OCI-M2 (cell line): ENCODE results near the gene CAPZB.

ENCODE experiments used
- DNase-seq: peaks from one replicate; lab custom pipeline; 2025; ENCODE audit not compliant: unreplicated experiment; lab: John Stamatoyannopoulos, UW

Gene CAPZB

GRCh38 chr1:19353596-19353995 is 131.7 kb downstream of the CAPZB start:
- no peak for DNase-seq

DNA sequence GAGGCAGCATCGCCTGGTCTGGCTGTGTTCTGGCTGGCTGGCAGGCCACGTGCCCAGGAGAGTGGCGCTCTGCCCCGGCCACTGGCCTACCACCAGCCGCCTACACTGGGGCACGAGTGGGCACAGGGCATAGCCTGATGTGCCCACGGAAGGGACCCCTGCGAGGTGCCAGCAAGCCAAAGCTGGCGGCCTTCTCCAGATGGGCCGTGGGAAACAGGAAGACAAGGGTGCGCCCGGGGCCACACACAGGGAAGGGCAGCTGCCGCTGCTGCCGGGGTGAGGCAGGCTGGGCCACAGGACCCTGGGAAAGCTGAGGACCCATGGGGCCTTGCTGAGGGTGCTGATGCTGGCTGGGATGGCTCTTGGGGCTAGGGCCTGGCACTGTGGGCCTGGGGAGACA is 132.5 kb downstream of the CAPZB start:
- DNase-seq, result no peak

GRCh38 chr1:19351873-19352272 is 133.5 kb downstream of the CAPZB start:
- no peak for DNase-seq

DNA sequence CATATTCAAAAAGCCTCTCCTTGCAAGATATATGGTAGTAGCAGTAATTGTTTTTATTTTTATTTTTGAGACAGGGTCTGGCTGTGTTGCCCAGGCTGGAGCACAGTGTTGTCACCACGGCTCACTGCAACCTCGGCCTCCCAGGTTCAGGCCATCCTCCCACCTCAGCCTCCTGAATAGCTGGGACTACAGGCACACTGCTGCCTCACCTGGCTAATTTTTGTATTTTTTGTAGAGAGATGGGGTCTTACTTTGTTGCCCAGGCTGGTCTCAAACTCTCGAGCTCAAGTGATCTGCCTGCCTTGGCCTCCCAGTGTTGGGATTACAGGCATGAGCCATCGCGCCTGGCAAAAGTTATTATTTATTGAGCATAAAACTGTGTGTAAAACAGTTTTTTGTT is 134.8 kb downstream of the CAPZB start:
- DNase-seq, result no peak

DNA sequence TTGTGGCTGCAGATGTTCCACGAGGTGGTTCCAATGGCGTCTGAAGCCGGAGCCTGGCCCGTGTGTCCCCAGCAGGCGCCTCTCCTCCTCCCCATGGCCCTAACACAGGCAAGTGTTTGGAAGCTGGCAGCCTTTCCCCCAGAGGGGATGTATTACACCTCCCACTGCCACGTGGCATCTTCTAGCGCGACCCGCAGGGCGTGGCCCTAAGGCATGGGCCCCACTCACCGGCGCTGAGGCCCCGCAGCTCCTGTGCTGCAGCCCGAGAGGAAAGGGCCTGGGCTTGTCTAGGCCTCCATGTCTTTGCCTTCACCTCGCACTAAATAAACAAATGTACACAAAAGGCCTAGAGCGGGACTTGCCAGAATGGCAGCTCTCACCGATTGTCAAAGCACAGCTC is 135.3 kb downstream of the CAPZB start:
- no peak for DNase-seq

GRCh38 chr1:19348441-19349198 is 136.7 kb downstream of the CAPZB start:
- no peak for DNase-seq

DNA sequence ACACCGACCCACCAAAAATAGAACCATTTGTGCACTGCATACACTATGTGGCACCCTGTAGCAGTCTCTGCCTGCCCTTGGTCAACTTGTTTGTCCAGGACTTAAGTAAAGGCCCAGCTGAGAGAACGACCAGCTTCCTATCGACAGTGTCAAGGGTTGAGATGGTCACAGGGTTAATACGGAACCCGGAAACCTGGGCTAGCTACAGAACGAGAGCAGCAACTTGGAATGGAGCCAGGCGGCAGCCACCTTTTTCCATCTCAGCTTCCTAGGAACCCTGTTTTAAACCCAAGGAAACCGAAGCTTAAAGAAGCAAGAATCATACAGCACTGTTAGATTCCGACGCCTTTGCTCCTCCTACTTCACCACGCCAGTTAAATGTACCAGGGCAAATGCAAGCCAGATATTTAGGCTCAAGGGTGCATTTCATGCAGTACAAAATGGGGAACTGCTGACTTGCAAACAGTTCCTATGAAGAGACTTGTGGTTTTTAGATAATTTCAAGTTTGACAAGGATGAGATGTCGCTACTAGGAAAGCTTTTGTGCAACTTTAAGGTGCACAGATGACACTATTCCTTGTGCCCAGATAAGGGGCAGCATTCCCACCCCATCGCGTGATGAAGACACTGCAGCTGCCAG is 137.7 kb downstream of the CAPZB start:
- DNase-seq, result no peak

DNA sequence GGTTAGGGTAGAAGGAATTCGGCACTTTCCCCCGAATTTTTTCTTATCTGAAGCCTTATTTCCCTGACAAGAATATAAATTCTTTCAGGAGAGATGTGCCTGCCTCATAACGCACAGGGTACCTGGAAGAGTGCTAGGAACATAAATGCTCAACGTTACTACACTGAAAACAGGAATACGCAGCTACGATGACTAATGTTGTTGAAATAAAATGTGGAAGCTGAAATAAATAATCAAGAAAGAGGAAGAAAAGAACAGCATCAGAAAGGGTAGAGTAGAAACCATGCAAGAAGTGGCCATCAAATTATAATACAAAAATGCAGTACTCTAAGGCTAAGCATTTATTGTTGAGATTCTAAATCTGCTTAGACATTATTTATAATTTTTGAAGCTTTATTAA is 139.3 kb downstream of the CAPZB start:
- no peak for DNase-seq

DNA sequence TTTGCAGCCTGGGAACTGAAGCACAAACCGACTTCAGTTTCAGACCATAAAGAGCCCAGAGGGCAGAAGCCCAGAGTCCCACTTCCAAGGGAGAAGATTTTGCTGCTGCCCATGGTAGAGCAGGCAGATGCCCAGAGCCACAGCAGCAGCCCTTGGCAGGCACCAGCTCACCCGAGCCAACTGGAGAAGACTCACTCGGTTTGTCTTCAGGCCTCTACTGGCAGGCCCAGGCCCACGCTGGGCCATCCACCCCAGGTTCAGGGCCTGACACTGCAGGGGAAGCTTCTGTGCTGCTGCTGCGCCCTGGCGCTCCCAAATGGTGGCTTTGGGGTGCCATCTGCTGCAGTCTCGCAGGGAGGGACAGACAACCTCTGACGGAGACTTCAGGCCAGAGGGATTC is 139.9 kb downstream of the CAPZB start:
- DNase-seq, result no peak

GRCh38 chr1:19344831-19345230 is 140.5 kb downstream of the CAPZB start:
- no peak for DNase-seq

DNA sequence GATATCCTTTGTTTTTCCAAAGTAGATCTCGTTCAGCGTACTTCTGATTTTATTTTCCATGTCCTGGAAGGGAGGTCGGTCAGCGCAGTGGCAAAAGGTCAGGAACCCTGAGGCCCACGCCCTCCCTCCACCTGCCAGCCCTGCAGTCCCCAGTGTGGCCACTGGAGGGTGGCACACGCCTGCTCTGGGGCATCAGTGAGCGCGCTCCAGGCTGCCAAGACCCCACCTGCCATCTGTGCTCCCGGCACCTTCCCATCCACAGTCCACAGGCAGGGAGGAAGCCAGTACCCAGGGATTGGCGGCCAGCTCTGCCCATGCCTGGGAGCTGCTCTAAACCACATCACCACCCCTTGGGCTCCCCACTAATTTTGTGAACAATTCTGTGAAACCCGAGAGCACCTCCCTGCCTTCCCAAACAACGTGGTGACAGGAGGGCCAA is 140.9 kb downstream of the CAPZB start:
- DNase-seq, result no peak

- no peak for DNase-seq
Observed at GRCh38 chr1:19343617-19344350, 141.6 kb downstream of the CAPZB start.

GRCh38 chr1:19342894-19343616 is 142.3 kb downstream of the CAPZB start:
- DNase-seq, result no peak

- DNase-seq, result no peak
Observed at GRCh38 chr1:19342062-19342750, 143.1 kb downstream of the CAPZB start.

GRCh38 chr1:19341201-19342061 is 143.9 kb downstream of the CAPZB start:
- no peak for DNase-seq

DNA sequence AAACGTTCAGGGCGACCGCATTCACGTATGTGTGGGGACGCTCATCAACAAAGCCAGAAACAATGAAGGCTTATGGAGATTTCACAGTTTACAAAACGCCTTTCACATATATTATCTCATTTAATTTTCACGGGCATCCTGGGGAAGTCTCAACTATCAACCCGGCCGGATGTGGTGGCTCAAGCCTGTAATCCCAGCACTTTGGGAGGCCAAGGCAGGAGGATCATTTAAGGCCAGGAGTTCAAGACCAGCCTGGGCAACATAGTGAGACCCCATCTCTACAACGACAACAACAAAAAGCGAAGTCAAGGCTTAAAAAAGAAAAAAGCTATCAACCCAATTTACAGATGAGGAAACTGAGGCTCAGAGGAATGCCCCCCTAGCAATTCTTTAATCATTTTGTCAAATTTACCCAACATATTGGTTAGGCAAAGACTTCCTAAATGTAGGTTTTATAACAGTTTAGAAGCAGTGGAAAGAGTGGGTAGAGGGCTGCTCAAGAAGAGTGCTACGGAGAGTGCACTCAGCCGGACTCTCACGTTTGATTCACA is 144.9 kb downstream of the CAPZB start:
- DNase-seq, result no peak

GRCh38 chr1:19339214-19339861 is 146.0 kb downstream of the CAPZB start:
- DNase-seq, result no peak

- DNase-seq, result no peak
Observed at GRCh38 chr1:19338323-19338762, 147.0 kb downstream of the CAPZB start.

GRCh38 chr1:19337289-19337688 is 148.1 kb downstream of the CAPZB start:
- DNase-seq, result no peak
